Cortex of kidney (tissue), 1 donor: ENCODE measurements around the gene CDHR3.
"Not testable (repeated sequence)": the region's sequence is repeated elsewhere in the genome, so short reads cannot be mapped to it uniquely, and the experiment has no call there.

Experiments used
- DNase-seq: peaks from one replicate; lab custom pipeline; 2025; lab: John Stamatoyannopoulos, UW

The CDHR3 gene

DNA sequence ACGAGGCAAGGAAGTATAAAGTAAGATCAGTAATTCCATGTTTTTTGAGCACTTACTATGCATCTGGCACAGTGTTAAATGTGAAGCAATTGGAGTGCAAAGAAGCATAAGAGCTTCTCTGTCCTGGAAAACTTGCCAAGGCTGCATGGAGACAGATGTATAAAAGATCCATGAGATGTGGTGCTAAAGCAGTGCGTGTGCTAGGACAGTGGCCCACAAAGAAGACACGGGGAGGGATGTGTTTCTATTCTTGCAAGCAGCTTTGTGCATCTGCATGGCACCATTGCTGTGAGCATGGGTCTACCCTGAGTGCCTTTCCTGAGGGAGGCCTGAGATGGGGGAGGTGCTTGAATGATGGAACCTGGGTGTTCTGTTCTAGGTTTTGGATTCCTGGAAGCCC lies 5.1 kb upstream of the CDHR3 start:
- no peak for DNase-seq

DNA sequence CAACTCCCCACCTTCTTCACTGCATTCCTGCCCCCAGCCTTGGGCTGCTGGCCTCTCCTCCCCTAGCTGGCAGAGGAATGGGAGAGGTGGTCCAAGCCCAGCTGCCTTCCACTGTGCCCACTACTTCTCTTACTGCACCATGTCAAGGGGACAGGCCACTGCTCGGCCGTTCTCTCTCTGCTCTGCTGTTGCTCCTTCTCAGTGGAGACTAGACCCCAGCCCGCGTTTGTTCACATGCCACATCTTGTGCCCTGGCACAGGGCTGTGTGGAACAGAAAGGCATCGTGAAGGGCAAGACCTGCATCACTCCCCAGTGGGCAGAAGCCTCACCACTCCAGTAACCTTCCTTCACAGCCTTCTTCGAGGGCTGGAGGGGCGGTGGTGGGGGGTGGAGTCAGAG lies 711 bp upstream of the CDHR3 start:
- DNase-seq, result no peak

GRCh38 chr7:105971845-105972244 lies 8.8 kb downstream of the CDHR3 start:
- no peak for DNase-seq

- DNase-seq, result no peak
Measured at GRCh38 chr7:105972276-105972675, 9.2 kb downstream of the CDHR3 start.

GRCh38 chr7:105974471-105974870 lies 11.4 kb downstream of the CDHR3 start:
- DNase-seq, result no peak

- no peak for DNase-seq
Measured at GRCh38 chr7:105975770-105976417, 12.8 kb downstream of the CDHR3 start.

DNA sequence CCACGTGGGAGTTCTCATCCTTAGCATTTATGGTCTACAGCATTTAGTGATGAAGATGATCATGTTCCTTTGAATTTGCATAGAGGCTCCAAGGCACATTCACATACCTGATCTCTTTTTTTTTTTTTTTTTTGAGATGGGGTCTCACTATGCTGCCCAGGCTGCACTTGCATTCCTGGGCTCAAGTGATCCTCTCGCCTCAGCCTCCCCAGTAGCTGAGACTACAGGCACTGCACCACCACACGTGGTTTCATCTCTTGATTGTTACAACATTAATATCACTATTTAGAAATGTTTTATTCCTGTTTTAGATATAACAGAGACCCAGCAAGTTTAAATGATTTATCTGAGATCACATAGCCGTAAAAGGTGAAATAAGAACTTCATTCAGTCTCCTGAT lies 13.8 kb downstream of the CDHR3 start:
- no peak for DNase-seq

DNA sequence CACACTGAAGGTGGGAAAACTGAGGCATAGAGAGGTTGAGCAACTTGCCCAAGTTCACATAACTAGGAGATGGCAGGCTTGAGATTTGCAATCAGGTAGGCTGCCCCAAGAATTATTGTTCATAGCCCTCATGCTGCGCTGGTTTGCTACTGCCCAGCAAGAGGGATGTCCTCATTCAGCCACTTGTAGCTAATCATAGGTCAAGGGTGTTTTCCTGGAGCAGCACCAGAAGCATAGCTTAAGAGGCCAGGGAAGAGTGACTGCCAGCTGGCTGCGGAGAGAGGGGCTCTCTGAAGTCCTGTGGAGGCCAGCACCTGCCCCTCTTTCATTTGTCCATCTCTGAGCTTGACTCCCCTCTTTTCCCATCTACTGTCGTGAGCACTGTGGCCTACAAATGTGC lies 15.0 kb downstream of the CDHR3 start:
- DNase-seq, result no peak

DNA sequence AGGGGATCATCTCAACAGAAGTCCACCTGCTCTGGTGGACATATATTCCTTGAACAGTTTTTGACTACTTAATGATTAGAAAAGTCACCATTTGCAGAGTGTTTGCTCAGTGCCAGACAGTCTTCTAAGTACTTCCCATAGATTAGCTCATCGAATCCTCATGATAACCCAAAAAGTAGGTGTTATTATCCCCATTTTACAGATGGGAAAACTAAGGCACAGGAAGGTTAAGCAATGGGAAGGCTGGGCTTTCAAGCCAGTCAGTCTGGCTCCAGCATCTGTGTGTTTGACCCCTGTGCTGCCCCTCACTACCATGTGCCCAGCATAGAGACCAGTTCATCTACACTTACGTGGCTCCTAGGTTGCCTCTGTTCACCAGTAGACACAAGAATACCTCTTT lies 15.9 kb downstream of the CDHR3 start:
- DNase-seq, result no peak

- no peak for DNase-seq
Measured at GRCh38 chr7:105979405-105979804, 16.3 kb downstream of the CDHR3 start.

DNA sequence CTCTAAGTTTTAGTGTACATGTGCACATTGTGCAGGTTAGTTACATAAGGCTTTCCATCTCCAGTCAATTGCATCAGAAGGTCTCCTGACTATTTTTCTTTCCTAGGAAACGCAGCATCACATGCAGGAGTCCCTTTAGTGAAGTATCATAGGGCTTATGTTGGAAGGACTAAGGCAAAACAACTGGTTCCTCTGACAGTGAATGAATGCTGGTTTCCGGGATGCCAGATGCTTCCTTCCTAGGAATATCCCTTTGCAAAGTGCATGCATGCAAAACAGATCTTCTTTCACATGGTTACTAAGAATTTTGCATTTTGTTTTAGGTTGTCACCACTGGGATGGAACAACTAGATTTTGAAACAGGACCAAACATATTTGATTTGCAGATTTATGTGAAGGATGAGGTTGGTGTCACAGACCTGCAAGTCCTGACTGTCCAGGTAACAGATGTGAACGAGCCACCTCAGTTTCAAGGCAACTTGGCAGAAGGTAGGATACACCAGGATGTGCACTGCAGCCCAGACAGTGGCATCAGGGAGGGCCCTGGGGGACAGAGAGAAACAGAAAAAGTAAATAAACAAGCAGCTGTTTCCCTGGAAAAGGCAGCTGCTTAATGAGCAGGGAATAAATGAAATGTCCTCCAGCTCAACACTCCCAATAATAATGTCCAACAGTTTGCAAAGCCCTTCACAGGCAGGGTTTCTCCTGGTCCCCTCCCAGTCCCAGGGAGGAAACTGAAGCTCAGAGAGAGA lies 17.8 kb downstream of the CDHR3 start:
- DNase-seq, result no peak

DNA sequence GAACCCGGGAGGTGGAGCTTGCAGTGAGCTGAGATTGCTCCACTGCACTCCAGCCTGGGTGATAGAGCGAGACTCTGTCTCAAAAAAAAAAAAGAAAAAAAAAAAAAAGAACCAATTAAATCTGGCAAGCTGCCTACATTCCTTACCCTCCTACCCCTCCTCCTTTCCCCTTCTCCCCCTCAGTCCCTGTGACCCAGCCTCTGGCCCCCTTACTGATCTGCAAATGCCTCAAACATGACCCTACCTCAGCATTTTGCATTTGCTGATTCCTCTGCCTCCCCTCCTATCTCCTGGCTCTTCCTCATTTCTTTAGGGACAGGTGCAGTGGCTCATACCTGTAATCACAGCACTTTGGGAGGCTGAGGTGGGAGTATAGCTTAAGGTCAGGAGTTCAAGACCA lies 19.3 kb downstream of the CDHR3 start:
- DNase-seq, result no peak

DNA sequence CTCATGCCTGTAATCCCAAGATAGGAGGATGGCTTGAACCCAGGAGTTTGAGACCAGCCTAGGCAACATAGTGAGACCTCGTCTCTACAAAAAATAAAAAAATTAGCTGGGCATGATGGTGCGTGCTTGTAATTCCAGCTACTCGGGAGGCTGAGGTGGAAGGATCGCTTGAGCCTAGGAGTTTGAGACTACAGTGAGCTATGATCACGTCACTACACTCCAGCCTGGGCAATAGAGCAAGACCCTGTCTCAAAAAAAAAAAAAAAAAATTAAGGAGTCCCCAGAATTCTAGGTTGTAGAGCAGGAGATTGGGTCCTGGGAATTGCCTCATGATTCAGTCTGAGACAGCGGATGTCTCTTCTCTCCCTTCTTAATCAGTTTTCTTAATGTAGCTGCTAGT lies 21.7 kb downstream of the CDHR3 start:
- not testable (repeated sequence) for DNase-seq

GRCh38 chr7:105985229-105985628 lies 22.2 kb downstream of the CDHR3 start:
- no peak for DNase-seq

DNA sequence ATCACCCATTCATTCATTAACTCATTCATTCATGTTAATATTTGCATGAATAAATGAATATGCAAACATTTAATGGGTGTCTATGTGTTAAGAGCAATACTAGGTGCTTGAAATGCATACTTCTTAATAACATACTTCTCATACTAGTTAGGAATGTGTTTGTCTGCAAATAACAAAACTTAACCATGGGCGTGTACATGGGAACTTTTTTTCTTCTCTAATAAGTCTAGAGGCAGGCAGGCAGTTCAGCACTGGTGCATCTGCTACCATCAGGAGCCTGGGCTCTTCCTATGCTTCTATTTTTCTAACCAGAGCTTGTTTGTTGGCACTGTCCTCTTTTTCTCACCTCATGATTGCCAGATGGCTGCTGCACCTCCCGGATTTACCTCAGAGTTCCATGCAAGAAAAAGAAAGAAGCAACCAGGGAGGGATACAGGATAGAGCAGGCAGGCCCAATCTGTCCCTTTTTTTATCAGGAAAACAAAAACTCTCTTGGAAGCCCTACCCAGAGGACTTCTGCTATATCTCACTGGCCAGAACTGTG lies 22.7 kb downstream of the CDHR3 start:
- no peak for DNase-seq

DNA sequence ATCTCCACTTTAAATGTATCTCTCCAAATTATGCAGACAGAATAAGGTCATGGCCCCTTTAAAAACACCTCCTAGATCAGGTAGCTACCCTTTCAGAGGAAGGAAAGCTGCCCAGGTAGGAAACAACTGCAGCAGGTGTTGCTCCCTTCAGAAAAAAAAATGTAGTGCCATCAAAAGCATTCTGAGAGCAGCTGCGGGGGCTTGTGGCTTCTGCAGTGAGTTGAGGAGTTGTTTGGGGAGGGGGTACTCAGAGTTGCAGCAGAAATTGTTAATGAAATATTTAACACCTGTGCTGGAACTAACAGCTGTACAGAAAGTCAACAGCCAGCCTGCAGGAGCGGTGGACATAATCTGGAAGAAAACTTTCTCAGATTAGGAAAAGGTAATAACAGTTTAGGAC lies 24.0 kb downstream of the CDHR3 start:
- DNase-seq, result no peak

DNA sequence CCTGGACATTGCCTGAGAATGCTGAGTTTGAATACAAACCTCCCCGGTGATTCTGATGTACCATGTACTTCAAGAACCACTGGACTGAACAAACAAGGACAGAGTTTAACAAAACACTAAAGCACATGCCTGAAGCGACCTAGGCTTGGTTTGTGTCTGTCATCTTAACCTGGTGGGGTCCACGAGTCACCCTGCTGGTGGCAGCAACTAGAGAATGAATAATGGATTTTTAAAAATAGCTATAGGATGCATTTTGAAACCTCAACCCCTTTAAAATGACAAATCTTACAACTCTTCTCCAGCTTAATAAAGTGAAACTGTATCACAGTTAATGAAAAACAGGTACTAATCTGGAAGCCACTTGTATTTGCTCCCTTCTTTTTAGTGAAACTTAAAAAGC lies 25.2 kb downstream of the CDHR3 start:
- no peak for DNase-seq

GRCh38 chr7:105989191-105989590 lies 26.1 kb downstream of the CDHR3 start:
- DNase-seq, result no peak

- no peak for DNase-seq
Measured at GRCh38 chr7:105989686-105990085, 26.6 kb downstream of the CDHR3 start.

DNA sequence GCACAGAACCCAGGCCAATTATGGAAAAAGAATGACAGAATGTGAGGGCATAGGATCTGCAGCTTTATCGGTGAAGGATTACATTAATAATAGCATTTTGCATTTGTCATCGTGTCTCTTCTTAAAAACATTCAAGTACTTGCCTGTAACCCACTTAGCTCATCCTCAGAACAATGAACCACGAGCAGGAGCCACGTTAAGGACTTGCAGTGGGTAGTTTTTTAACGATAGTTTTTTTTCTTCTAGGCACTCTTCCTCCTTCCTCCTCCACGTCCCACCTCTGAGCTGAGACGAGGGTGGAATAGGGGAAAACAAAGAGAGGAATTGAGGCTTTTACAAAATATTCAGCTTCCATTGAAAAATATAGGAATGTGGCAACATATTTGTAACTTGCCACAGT lies 27.1 kb downstream of the CDHR3 start:
- no peak for DNase-seq

GRCh38 chr7:105990727-105991453 lies 27.8 kb downstream of the CDHR3 start:
- DNase-seq, result no peak

DNA sequence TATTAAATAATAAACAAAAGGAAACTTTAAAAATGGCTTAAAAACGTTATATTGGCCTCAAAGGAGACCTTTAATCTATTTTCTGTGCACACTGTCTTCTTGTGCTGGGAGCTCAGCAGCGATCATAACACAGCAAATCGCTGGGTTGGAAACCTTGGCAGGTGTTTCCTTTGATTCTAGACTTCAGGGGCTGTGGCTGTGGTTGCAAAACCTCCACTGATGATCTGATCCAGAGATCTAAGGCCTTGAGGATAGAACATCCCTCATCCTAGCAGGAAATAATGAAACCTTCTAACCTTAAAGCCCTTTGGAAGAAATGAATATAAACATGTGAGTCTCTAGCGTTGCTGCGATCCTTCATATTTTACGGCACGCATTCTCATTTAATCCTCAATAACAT lies 29.8 kb downstream of the CDHR3 start:
- no peak for DNase-seq
